Glomerular endothelial cell (primary cell): ENCODE measurements around the gene B4GALNT2. TPM values are rescaled to one million over a fixed set of nuclear protein-coding genes. Genes with fewer than 3 reads are reported as not detected.
A peak's percentile ranks its signal among the peaks of the same experiment; 100 is the strongest.
"Not testable (repeated sequence)": the region's sequence is repeated elsewhere in the genome, so short reads cannot be mapped to it uniquely, and the experiment has no call there.

Experiments
- DNase-seq: peaks from one replicate; pipeline ENCODE4 v3.0.0-alpha.2; 2011; ENCODE audit warnings: low read depth, low spot score; ENCODE audit errors: extremely low read depth
- total RNA-seq: library from RNA; depleted of rRNA; stranded (reverse); fragments of >200 nt; gene quantifications from 2 replicates; pipeline ENCODE4 v1.2.3, GENCODE V29; 2015

B4GALNT2 gene
- total RNA-seq, 1 donor from 2014 or later: not detected

DNA sequence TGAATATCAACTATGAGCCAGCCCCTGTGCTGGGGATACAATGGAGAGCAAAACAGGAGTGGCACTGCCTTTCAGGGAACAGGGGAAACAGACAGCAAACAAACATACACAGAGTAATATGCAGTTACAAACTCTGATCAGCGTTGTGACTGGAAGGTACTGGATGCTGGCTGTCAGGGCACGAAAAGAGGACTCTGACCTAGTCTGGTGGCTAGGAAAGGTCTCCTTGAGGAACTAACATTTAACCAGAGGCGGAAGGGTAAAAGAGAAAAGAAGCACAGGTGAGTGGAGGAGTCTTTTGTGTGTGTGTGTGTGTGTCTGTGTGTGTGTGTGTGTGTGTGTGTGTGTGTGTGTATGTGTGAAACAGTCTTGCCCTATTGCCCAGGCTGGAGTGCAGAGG is 12.4 kb upstream of the B4GALNT2 start:
- no peak for DNase-seq

GRCh38 chr17:49121696-49122292 is 10.8 kb upstream of the B4GALNT2 start:
- DNase-seq: no peak

- no peak for DNase-seq
Measured at GRCh38 chr17:49122566-49122965, 10.0 kb upstream of the B4GALNT2 start.

GRCh38 chr17:49123061-49123460 is 9.5 kb upstream of the B4GALNT2 start:
- no peak for DNase-seq

GRCh38 chr17:49125449-49125848 is 7.1 kb upstream of the B4GALNT2 start:
- DNase-seq: no peak

DNA sequence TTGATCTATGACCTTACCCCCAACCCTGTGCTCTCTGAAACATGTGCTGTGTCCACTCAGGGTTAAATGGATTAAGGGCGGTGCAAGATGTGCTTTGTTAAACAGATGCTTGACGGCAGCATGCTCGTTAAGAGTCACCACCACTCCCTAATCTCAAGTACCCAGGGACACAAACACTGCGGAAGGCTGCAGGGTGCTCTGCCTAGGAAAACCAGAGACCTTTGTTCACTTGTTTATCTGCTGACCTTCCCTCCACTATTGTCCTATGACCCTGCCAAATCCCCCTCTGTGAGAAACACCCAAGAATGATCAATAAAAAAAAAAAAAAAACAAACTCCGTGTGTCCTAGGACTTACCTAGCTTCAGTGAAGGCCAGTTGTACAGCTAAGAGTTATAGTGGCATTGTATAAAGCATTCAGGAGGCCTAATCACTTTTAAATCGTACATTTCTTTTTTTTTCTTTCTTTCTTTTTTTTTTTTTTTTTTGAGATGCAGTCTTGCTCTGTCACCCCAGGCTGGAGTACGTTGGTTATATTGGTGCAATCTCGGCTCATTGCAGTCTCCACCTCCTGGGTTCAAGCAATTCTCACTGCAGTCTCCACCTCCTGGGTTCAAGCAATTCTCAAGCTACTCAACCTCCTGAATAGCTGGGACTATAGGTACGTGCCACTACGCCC is 6.2 kb upstream of the B4GALNT2 start:
- DNase-seq: not testable (repeated sequence)

DNA sequence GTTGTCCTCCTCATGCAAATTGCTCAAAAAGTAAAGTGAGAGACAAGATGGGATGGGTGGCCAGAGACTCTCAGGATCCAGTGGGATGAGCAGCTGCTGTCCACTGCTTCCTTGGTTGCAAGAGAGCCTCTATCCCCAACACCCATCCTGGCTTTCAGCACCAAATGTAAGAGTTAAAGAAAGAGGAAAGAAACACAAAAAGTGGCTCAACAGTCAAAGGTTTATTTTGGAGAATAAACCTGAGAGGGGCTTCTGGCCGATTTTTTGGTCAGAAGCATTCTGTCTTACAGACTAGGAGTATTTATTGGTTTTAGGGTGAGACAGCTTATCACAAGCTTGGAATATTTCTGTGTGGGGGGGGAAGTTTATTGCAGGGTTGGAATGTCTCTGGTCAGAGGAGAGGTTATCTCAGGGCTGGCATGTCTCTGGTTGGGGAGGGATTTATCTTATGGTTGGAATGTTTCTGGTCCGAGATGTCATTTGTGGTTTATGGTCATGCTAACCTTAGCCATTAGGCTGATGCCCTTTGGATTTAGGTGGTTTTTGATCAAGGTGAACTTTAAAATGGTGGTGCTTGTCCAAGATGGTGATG is 3.1 kb upstream of the B4GALNT2 start:
- DNase-seq: not testable (repeated sequence)

DNA sequence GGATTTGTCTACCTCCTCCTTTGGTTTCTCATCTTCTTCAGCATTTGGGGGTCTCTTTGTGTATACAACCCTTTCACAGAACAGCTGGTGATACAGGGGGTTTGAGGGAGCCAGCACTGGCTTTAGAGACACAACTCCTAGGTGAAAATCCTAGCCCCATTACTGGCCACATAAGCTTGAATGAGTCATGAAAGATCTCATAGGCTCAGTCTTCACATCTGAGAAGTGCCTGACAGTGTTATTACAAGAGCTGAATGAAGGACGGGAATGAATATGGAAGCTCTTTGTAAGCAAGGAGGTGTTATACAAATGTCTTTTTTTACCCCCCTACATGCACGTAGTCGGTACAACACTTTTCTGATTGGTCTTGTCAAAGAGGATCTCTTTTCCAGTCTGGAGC is 1.7 kb upstream of the B4GALNT2 start:
- DNase-seq: no peak

DNA sequence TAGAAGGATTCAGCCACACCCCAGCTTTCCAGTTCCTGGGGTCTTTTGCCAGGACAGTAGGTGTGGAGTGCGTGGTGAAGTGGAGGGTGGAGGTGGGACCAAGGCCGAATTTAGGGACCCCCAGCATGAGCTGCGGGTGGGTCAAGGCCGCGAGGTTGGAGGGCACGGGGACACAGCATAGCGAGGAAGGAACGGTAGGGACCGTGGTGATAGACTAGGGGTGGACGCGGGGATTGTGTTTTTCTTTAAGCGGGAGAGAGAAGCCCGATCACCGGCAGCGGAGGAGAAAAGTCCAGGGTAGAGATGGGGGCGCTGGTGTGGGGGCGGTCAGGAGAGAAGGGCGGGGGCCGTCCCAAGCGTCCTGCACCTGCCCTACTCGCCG is 261 bp upstream of the B4GALNT2 start:
- no peak for DNase-seq

DNA sequence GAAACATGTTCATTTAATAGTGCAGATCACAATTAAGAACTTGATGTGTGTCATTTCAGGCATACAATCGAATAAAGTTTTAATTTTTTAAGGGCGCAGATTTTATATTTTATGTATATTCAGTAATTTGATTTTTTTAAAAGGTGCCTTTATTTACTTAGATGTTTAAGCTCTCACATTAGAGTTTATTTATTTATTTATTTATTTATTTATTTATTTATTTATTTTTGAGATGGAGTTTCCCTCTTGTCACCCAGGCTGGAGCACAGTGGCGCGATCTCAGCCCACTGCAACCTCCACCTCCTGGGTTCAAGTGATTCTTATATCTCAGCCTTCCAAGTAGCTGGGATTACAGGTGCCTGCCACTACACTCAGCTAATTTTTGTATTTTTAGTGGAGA is 3.8 kb downstream of the B4GALNT2 start:
- no peak for DNase-seq

DNA sequence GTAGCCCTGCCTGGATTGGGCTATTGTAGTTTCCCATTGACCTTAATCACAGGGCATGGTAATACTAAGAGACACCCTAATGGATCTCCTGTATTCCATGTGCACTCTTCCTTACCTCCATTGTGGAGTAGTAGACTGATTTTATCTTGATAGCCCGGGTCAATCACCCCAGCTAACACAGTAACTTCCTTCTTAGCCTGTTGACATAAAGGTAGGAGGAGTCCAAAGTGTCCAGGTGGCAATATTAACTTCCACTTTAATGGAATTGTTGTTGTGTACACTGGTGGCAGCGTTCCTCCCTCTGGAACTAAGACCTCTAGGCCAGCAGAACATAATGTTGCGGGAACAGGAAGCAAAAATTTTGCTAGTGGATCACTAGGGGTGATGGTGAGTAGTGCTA is 13.1 kb downstream of the B4GALNT2 start:
- DNase-seq: not testable (repeated sequence)

DNA sequence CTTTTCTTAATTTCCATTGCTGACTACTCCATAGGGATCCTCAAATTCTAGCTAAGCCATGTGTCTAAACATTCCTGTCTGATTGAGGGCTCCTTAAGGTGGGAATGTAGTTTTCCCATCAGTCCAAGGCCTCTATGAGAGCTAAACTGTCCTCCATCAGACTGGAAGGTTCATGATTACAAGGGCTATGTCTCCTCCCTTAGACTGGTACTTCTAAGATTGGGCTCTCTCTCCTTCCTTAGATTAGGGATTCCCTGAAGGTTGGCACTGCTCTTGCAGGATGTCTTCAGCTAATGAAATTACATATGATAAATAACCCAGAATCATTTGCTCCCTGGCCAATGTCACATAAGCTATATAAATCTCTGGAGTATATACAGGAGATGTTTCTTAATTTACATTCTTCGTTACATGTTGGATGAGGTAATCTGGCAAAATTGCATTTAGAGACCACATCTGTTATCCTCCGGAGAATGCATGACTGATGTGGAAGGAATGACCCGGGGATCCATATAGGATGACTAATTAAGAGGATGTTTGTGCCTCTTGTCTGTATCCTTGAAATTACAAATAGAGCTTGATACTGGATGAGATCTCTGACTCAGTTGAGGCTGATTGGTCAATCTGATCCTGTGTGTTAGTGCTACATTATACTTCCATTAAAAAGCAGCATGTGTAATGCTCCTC is 14.2 kb downstream of the B4GALNT2 start:
- DNase-seq: peak; percentile 68

DNA sequence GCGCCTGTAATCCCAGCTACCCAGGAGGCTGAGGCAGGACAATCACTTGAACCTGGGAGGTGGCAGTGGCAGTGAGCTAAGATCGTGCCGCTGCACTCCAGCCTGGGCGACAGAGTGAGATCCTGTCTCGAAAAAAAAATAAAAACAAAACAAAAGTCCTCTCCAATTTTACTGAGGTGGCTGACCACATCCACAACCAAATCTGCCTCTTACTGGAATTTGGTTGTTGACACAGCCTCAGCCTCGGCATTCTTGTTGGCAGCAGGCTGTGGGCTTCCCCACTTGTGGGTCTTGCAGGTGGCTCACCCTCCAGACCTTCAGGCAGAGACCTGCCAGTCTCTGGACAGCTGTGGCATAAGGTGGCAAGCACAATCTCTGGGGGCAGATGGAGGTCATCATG is 15.6 kb downstream of the B4GALNT2 start:
- DNase-seq: no peak

DNA sequence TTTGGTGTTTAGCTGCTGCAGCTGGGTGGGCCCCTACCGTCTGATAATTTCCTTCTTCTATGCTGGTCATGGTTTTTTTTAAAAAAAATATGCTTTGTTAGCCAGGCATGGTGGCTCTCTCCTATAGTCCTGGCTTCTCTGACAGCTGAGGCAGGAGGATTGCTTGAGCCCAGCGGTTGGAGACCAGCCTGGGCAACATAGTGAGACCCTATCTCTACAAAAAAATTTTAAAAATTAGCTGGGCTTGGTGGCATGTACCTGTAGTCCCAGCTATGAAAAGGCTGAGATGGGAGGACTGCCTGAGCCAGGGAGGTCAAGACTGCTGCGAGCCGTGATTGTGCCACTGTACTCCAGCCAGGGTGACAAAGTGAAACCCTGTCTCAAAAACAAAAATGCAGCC is 19.4 kb downstream of the B4GALNT2 start:
- DNase-seq: no peak

DNA sequence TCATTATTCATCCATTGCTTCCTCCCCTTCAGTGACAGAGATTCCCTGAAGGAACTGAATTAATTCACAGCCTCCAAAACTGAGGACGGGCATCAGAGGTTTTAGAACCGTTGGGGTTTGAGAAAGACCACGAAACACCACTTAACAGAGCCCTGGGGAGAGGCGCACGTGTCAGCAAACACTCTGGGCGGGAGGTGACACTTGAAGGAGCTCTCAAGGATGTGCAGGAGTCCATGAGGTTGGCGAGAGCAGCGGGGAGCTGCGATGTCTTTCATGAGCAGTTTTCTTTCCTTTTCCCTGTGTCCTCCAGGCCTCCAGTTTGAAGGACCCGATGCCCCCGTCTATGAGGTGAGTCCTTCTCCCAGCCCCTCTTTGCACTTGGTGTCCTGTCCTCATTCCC is 23.7 kb downstream of the B4GALNT2 start:
- DNase-seq: no peak

- DNase-seq: no peak
Measured at GRCh38 chr17:49157784-49158183, 25.2 kb downstream of the B4GALNT2 start.

DNA sequence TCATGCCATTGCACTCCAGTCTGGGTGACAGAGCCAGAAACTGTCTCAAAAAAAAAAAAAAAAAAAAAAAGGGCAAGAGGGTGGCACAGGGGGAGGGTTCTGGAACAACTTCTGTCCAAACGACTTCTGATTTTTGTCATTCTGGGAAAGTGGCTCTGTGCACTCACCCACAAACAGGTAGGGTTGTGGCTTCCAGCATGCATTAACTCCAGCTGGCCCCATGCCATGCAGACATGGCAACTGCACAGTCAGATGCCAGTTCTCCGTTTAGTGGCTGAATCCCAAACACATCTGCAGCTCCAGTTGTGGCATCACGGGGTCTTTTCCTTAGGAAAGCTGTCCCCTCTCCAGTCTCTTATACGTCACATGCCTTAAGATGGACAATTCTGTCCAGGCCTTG is 30.3 kb downstream of the B4GALNT2 start:
- no peak for DNase-seq

DNA sequence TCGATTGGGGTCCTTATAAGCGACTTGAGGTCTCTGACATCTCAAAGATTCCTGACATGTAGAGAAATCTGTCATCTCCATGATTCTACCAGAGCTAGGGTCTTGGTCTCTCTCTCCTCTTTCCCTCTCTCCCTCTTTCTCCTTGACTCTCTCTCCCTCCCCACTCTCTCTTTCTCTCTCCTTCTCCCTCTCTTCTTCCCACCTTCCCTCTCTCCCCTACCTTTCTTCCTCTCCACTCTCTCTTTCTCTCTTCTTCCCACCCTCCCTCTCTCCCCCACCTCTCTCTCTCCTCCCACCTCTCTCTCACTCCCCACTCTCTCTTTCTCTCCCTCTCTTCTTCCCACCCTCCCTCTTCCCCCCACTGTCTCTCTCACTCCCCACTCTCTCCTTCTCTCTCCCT is 32.6 kb downstream of the B4GALNT2 start:
- DNase-seq: no peak

GRCh38 chr17:49168706-49169105 is 36.1 kb downstream of the B4GALNT2 start:
- DNase-seq: no peak

DNA sequence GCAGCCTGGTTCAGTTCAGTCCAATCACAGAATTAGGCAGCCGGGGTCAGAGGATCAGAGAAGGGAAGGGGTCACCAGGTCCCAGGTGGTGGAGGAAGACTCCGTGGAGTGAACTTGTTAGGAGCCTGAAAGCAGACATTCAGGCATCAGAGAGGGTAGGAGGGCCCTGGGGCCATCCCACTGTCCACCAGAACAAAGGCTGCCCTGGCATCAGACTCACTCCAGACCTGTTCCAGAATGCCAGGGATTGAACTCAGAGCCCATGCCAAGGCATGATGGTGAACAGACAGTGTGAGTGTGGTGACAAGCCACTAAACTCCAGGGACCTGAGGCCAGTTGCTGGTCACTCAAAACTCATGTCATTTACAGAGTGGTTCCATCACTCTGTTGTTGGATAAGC is 37.6 kb downstream of the B4GALNT2 start:
- no peak for DNase-seq

DNA sequence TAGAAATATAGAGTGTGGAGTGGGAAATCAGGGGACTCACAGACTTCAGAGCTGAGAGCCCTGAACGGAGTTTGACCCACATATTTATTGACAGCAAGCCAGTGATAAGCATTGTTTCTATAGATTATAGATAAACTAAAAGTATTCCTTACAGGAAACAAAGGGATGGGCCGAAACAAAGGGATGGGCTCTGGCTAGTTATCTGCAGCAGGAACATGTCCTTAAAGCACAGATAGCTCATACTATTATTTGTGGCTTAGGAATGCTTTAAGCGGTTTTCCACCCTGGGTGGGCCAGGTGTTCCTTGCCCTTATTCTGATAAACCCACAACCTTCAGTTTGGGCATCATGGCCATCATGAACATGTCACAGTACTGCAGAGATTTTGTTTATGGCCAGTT is 38.1 kb downstream of the B4GALNT2 start:
- not testable (repeated sequence) for DNase-seq

- not testable (repeated sequence) for DNase-seq
Measured at GRCh38 chr17:49175978-49176377, 43.4 kb downstream of the B4GALNT2 start.
